Upper lobe of right lung (tissue), 1 donor: ENCODE data around the gene CTSE. TPM values are rescaled to one million over a fixed set of nuclear protein-coding genes. Genes with fewer than 3 reads are reported as not detected.

Source experiments
- ATAC-seq: fragments of 200-7000 bp; cut with Tn5 transposase; one replicate; pipeline ENCODE4 v1.9.1; 2020; ENCODE audit warnings: mild to moderate bottlenecking, moderate library complexity
- DNase-seq: peaks from one replicate; pipeline ENCODE4 v3.0.0-alpha.2; 2020
- H3K27ac ChIP-seq: fragments of 200-600 bp; one replicate; pipeline ENCODE4 v1.8.0; 2022
- H3K27me3 ChIP-seq: fragments of 200-600 bp; one replicate; pipeline ENCODE4 v1.8.0; 2022; ENCODE audit warnings: mild to moderate bottlenecking
- H3K36me3 ChIP-seq: fragments of 200-600 bp; one replicate; pipeline ENCODE4 v1.8.0; 2022
- H3K4me1 ChIP-seq: fragments of 200-600 bp; one replicate; pipeline ENCODE4 v1.8.0; 2022
- H3K4me3 ChIP-seq: fragments of 200-600 bp; one replicate; pipeline ENCODE4 v1.8.0; 2022; ENCODE audit warnings: mild to moderate bottlenecking
- H3K9me3 ChIP-seq: fragments of 200-600 bp; one replicate; pipeline ENCODE4 v1.8.0; 2022
- CTCF ChIP-seq: fragments of 200-600 bp; IDR thresholded peaks from one replicate; pipeline ENCODE4 v1.8.0; 2022; ENCODE audit warnings: antibody characterized with exemption
- intact Hi-C: fragments of 100-400 bp; cut with DNase I; formaldehyde crosslinking; loops from one replicate; pipeline ENCODE4 v1.11.0; 2022
- total RNA-seq: library from RNA; stranded (reverse); fragmentation: NEBNext Ultra II Directional; extraction: Animal tissue kit (Norgen Biotek cat#: 25700); gene quantifications from one replicate; pipeline ENCODE4 v1.2.1, GENCODE V29; 2021
- donor health status: DM: no; HTN: yes; CAD: no; lungs with severe emphysema.

Gene CTSE
- total RNA-seq, 1 donor from 2014 or later: 85.8 TPM

GRCh38 chr1:206021008-206021625 is 2.6 kb downstream of the CTSE start:
- TF ChIP-seq CTCF: no peak
- H3K27me3 ChIP-seq: no peaks in the 10 kb centered on the region
- no peak overlapping the region for H3K4me3 ChIP-seq
- H3K27ac ChIP-seq: no peak overlapping the region
- no peaks in the 10 kb centered on the region for H3K36me3 ChIP-seq
- intact Hi-C loops: no loop called here
- no peak for ATAC-seq
- no peaks in the 10 kb centered on the region for H3K9me3 ChIP-seq
- DNase-seq: no peak
- H3K4me1 ChIP-seq: no peaks in the 10 kb centered on the region

DNA sequence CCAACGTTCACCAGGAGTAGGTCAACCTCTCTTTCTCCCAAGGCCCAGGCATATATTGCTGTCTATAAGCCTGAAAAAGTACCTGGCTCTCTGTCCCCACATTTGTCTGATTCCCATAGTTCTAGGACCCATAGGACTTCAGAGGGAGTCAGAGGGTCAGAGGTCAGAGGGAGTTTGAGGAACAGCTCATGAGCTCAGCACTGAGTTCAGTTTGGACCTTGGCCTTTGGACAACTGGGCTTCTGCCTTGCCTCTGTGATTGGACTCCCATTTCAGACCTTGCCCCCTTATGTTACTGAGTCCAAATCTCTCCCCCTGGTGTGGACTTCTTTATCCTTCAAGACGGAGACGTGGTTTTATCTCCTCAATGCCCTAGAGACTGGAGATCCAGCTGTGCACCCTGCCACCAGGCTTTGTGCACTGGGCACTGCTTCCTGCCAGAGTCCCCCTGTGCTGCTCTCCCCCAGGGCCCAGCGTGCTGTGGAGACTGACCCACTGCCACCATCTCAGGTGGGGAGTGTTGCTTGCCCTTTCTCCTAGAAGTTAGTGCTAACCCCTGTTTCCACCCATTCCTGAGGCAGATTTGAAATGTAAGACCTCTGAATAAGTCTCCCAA is 3.2 kb downstream of the CTSE start:
- Histone ChIP-seq H3K9me3 (no peaks in the 10 kb centered on the region), H3K36me3 (no peaks in the 10 kb centered on the region), H3K4me1 (no peaks in the 10 kb centered on the region), H3K4me3 (no peak overlapping the region), H3K27me3 (no peaks in the 10 kb centered on the region), H3K27ac (no peak overlapping the region)
- DNase-seq (no peak), ATAC-seq (no peak)
- TF ChIP-seq CTCF: no peak
- intact Hi-C loops: no loop called here

DNA sequence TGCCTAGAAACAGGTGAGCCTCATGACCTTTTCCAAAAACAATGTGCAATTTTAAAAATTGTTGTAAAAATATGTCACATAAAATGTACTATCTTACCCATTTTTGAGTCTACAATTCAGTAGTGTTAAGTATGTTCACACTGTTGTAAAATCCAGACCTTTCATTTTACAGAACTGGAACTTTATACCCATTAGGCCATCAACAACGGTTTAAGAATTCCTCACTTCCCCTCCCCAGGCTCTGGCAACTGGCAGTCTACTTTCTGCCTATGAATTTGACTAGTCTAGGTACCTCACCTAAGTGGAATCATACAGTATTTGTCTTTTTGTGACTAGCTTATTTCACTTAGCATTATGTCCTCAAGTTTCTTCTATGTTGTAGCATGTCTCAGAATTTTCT is 8.6 kb downstream of the CTSE start:
- H3K4me3 ChIP-seq: no peak overlapping the region
- no peak for DNase-seq
- no peak overlapping the region for H3K27ac ChIP-seq
- no peak for ATAC-seq
- intact Hi-C loops: no loop called here
- no peaks in the 10 kb centered on the region for H3K9me3 ChIP-seq
- H3K4me1 ChIP-seq: no peaks in the 10 kb centered on the region
- no peaks in the 10 kb centered on the region for H3K36me3 ChIP-seq
- no peaks in the 10 kb centered on the region for H3K27me3 ChIP-seq
- TF ChIP-seq CTCF: no peak

DNA sequence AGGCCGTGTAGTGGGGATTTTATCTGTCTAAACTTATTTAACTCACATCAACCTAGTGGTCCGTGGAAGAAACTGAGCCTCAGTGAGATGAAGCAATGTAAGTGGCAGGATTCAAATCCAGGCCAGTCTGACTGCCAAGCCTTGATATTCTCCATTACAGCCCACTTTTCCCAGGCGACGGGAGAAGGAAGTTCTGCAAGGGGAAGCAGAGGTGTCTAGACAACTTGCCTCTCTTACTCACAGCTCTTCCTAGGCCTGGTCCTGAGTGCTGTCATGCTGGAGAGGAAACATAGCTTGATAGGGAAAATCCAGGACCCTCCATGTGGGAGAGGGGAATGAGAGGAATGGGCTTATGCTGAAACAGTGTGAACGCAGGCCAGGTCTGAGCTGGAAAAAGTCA is 9.1 kb downstream of the CTSE start:
- Histone ChIP-seq H3K9me3 (no peaks in the 10 kb centered on the region), H3K27me3 (no peaks in the 10 kb centered on the region), H3K27ac (no peak overlapping the region), H3K36me3 (no peaks in the 10 kb centered on the region), H3K4me1 (no peaks in the 10 kb centered on the region), H3K4me3 (no peak overlapping the region)
- TF ChIP-seq CTCF: no peak
- ATAC-seq (no peak), DNase-seq (no peak)
- intact Hi-C loops: no loop called here

GRCh38 chr1:206013026-206013795 is 10.5 kb downstream of the CTSE start:
- Histone ChIP-seq H3K9me3 (no peaks in the 10 kb centered on the region), H3K4me1 (no peaks in the 10 kb centered on the region), H3K27me3 (no peaks in the 10 kb centered on the region), H3K36me3 (no peaks in the 10 kb centered on the region), H3K27ac (no peak overlapping the region), H3K4me3 (no peak overlapping the region)
- no peak for DNase-seq
- ATAC-seq: no peak
- TF ChIP-seq CTCF: no peak
- intact Hi-C loops: no loop called here
